Breast epithelium (tissue), 3 donors: ENCODE data around the gene CEP128.

Experiments
- POLR2A ChIP-seq: fragments of 450-650 bp; IDR thresholded peaks from one replicate; pipeline ENCODE4 v1.6.1; 2016; ENCODE audit warnings: antibody characterized with exemption, mild to moderate bottlenecking, moderate library complexity
- TF ChIP-seq, protein P1 (sequence below), 3 donors: fragments of 450-650 bp; IDR thresholded peaks; one replicate each; pipeline ENCODE4 v1.5.1; 2016 to 2017; ENCODE audit warnings: antibody characterized with exemption in 3 of 3, mild to moderate bottlenecking in 3 of 3, moderate library complexity in 3 of 3

GRCh38 chr14:80644826-80645225, 296.7 kb downstream of the CEP128 start:
- TF ChIP-seq, protein P1, sequence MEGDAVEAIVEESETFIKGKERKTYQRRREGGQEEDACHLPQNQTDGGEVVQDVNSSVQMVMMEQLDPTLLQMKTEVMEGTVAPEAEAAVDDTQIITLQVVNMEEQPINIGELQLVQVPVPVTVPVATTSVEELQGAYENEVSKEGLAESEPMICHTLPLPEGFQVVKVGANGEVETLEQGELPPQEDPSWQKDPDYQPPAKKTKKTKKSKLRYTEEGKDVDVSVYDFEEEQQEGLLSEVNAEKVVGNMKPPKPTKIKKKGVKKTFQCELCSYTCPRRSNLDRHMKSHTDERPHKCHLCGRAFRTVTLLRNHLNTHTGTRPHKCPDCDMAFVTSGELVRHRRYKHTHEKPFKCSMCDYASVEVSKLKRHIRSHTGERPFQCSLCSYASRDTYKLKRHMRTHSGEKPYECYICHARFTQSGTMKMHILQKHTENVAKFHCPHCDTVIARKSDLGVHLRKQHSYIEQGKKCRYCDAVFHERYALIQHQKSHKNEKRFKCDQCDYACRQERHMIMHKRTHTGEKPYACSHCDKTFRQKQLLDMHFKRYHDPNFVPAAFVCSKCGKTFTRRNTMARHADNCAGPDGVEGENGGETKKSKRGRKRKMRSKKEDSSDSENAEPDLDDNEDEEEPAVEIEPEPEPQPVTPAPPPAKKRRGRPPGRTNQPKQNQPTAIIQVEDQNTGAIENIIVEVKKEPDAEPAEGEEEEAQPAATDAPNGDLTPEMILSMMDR (IDR thresholded peaks at IDR 0.05): no peak
- no peak for TF ChIP-seq POLR2A
